PC-3 (cell line): ENCODE results near the gene SLC4A9.

Source experiments
- CTCF ChIP-seq: fragments of 300-600 bp; sonication (generic); conservative IDR thresholded peaks from 2 replicates; pipeline ENCODE4 v1.5.1; 2017; ENCODE audit warnings: antibody characterized with exemption, low read depth, mild to moderate bottlenecking, low read length
- EZH2 ChIP-seq: fragments of 300-600 bp; sonication (generic); IDR thresholded peaks from one replicate; pipeline ENCODE4 v1.6.1; 2017; ENCODE audit warnings: antibody characterized with exemption, mild to moderate bottlenecking, low read length; ENCODE audit not compliant: unreplicated experiment
- EZH2phosphoT487 ChIP-seq: fragments of 300-600 bp; sonication (generic); IDR thresholded peaks from 2 replicates; pipeline ENCODE4 v1.6.1; 2018; ENCODE audit warnings: mild to moderate bottlenecking, antibody characterized with exemption, low read length, borderline replicate concordance

- TF ChIP-seq CTCF: no peak
- TF ChIP-seq EZH2: no peak
- no peak for TF ChIP-seq EZH2phosphoT487
Observed at GRCh38 chr5:140339636-140340035, 20.4 kb upstream of the SLC4A9 start.
